Measurements from ENCODE around the gene URB1.
A peak's percentile ranks its signal among the peaks of the same experiment; 100 is the strongest.
"Not testable (repeated sequence)": the region's sequence is repeated elsewhere in the genome, so short reads cannot be mapped to it uniquely, and the experiment has no call there.

URB1 gene

GRCh38 chr21:32297449-32297848 lies 95.4 kb downstream of the URB1 start:
- DNase-seq (ENCODE audit: low read depth in 2 of 2), result no peak

GRCh38 chr21:32285476-32285875 lies 107.3 kb downstream of the URB1 start:
- DNase-seq (ENCODE audit: low read depth in 2 of 2), result no peak

- DNase-seq (ENCODE audit: low read depth in 2 of 2), result no peak
Observed at GRCh38 chr21:32282992-32283391, 109.8 kb downstream of the URB1 start.

- DNase-seq (ENCODE audit: low read depth in 2 of 2), result no peak
Observed at GRCh38 chr21:32281531-32281930, 111.3 kb downstream of the URB1 start.

- DNase-seq (ENCODE audit: low read depth in 2 of 2), result no peak
Observed at GRCh38 chr21:32279377-32279680, 113.5 kb downstream of the URB1 start.

- DNase-seq (ENCODE audit: low read depth in 2 of 2), result peak; percentile 95 to 97
Observed at GRCh38 chr21:32278518-32279376, 114.1 kb downstream of the URB1 start, which contains the start of gene MIS18A. Gene MIS18A (minus strand): TSS chr21:32279049. CDS start chr21:32279014, 35 bp downstream.

GRCh38 chr21:32278103-32278502 lies 114.7 kb downstream of the URB1 start:
- no peak for DNase-seq (ENCODE audit: low read depth in 2 of 2)

- no peak for DNase-seq (ENCODE audit: low read depth in 2 of 2)
Observed at GRCh38 chr21:32276671-32277070, 116.1 kb downstream of the URB1 start.

- no peak for DNase-seq (ENCODE audit: low read depth in 2 of 2)
Observed at GRCh38 chr21:32270748-32271147, 122.1 kb downstream of the URB1 start.

GRCh38 chr21:32265321-32265720 lies 127.5 kb downstream of the URB1 start:
- not testable (repeated sequence) for DNase-seq (ENCODE audit: low read depth in 2 of 2)

GRCh38 chr21:32261929-32262328 lies 130.9 kb downstream of the URB1 start:
- DNase-seq (ENCODE audit: low read depth in 2 of 2), result no peak

Data from stimulated activated CD4-positive, alpha-beta T cell treated with anti-CD3 and anti-CD28 coated beads, Interleukin-1b, Interleukin-23, amount 100 ng/mL, for 1 hour (primary cell).